HG02588 (cell line): ENCODE measurements around the gene SVOPL.
"Not testable (repeated sequence)": the region's sequence is repeated elsewhere in the genome, so short reads cannot be mapped to it uniquely, and the experiment has no call there.

Experiments used
- ATAC-seq: cut with Tn5 transposase; IDR thresholded peaks from one replicate; pipeline ENCODE4 v1.9.1; 2021; ENCODE audit warnings: mild to moderate bottlenecking, moderate library complexity; ENCODE audit not compliant: unreplicated experiment

Gene SVOPL

DNA sequence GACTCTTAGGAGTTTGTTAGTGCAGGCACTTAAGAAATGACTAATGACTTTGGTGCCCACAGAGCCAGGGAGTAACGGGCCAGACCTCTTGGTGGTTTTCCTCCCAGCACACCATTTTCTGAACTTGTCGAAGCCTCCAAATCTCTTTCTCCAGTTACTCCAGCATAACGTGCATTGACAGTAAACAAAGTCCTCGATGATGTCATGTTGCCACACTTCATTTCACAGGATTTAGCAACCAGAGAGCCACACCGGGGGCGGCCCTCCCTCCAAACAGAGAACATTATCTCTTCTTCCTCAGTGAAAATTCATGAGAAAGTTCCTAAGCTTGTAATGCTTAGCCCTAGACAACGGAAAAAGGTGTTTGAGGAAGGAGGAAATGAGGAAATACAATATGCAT lies 4.0 kb upstream of the SVOPL start:
- no peak for ATAC-seq

DNA sequence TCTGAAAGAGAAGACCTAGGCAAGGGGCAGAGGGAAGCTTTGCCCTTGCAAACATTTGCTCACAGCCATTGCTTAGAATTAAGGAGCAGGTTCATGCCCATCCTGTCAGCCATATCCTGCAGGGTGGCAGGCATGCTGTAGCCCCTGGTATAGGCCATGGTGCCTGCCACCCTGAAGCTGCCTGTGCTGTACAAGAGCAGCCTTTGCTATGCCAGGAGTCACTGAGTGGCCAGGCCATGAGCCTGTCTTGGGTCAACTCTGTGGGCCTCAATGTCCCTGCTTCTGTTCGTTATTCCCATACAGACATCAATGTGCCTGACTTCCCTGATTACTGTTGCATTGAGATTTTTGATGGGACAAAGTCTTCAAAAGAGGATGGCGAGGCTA lies 368 bp upstream of the SVOPL start:
- no peak for ATAC-seq

- no peak for ATAC-seq
These were observed 1.5 kb downstream of the SVOPL start for GRCh38 chr7:138699661-138700060.

- ATAC-seq, result no peak
These were observed 2.9 kb downstream of the SVOPL start for GRCh38 chr7:138698281-138698680.

GRCh38 chr7:138697535-138698182 lies 3.5 kb downstream of the SVOPL start:
- ATAC-seq, result no peak

DNA sequence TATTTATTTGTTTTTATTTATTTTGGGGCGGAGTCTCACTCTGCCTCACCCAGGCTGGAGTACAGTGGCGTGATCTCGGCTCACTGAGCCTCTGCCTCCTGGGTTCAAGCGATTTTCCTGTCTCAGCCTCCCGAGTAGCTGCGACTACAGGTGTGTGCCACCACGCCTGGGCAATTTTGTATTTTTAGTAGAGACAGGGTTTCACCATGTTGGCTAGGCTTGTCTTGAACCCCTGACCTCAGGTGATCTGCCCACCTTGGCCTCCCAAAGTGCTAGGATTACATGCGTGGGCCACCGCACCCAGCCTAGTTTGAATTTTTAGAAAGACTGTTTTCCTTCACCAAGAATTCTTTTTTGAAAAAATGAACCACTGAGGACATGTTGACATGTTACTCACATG lies 5.4 kb downstream of the SVOPL start:
- not testable (repeated sequence) for ATAC-seq

DNA sequence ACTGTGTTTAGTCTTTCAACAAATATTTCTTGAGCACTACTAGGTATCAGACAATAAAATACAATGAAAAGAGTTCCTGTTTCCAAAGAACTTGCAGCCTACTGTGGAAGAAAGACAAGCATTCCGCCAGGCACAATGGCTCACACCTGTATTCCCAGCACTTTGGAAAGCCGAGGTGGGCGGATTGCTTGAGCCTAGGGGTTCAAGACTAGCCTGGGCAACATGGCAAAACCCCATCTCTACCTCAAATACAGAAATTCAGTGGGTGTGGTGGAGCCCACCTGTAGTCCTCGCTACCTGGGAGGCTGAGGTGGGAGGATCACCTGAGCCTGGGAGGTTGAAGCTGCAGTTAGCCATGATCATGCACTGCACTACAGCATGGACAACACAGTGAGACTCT lies 6.1 kb downstream of the SVOPL start:
- no peak for ATAC-seq

GRCh38 chr7:138691178-138691577 lies 10.0 kb downstream of the SVOPL start:
- ATAC-seq, result no peak

- no peak for ATAC-seq
These were observed 10.7 kb downstream of the SVOPL start for GRCh38 chr7:138690495-138690894.

DNA sequence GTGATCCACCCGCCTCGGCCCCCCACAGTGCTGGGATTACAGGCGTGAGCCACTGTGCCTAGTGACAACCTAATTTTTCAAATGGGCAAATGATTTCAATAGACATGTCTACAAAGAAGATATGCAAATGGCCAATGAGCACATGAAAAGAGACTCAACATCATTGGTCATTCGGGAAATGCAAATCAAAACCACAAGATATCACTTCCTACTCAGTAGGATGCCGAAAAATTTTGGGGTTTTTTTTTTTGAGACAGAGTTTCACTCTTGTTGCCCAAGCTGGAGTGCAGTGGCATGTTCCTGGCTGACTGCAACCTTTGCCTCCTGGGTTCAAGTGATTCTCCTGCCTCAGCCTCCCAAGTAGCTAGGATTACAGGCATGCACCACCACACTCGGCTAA lies 13.1 kb downstream of the SVOPL start:
- not testable (repeated sequence) for ATAC-seq

- no peak for ATAC-seq
These were observed 16.8 kb downstream of the SVOPL start for GRCh38 chr7:138684340-138684739.

DNA sequence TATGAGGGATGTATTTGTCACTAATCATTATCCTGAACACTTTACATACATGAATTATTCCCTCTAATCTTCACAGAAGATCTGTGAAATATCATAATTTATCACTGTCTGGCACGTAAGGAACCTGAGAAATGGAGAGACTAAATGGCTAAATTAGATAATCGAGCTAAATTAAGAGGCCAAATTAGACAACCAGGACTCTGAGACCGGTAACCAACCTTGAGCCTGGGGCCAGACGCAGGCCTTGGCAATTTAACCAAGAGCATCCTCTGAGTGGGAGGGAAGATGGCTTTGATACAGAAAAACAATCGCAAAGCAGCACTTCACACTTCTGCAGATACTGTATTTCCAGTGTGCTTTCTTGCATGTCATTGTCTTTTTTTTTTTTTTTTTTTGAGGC lies 21.4 kb downstream of the SVOPL start:
- no peak for ATAC-seq

DNA sequence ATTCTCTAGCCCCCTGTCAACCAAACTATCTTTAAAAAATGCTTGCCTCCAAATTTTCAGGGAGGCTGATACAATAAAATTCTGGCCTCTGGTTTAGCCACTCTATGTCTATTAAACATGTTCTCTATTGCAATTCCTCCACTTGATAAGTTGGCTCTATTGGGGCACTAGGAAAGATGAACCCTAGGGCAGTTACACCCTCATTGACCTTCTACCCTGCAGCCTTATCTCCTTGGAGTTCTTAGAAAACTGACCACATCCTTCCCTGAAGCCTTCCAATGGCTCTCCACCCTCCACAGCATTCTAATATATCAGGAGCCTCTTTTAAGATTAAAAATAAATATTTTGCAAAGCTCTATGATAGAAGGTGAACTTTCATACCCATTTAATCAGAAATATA lies 30.6 kb downstream of the SVOPL start:
- ATAC-seq, result no peak

GRCh38 chr7:138669364-138669763 lies 31.8 kb downstream of the SVOPL start:
- ATAC-seq, result no peak

DNA sequence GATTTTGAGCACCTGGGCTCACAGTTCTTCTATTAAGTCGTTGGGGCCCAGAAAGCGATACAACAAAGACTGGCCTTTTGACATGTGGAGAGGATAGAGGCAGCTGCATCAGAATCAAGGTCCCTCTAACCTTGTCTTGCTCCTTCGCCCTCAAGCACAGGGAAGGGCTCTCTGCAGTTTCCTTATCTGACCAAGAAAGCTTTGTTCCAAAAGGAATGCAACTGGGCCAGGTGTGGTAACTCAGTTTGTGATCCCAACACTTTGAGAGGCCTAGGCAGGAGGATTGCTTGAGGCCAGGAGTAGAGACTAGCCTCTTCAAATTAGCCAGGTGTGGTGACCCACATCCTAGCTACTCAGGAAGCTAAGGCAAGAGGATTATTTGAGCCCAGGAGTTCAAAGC lies 32.2 kb downstream of the SVOPL start:
- ATAC-seq, result no peak

DNA sequence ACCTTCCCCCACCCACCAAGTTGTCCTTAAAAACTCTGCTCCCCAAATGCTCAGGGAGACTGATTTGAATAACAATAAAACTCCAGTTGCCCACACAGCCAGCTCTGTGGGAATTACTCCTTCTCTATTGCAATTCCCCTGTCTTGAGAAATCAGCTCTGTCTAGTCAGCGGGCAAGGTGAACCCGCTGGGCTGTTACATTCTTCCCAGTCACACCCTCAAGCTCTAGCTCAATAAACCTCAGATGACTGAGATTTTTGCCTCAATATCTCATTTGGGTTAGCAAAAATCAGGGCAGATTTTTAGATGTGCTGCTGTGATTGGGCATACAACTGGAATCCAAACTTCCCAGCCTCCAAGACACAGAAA lies 32.9 kb downstream of the SVOPL start:
- ATAC-seq, result no peak

DNA sequence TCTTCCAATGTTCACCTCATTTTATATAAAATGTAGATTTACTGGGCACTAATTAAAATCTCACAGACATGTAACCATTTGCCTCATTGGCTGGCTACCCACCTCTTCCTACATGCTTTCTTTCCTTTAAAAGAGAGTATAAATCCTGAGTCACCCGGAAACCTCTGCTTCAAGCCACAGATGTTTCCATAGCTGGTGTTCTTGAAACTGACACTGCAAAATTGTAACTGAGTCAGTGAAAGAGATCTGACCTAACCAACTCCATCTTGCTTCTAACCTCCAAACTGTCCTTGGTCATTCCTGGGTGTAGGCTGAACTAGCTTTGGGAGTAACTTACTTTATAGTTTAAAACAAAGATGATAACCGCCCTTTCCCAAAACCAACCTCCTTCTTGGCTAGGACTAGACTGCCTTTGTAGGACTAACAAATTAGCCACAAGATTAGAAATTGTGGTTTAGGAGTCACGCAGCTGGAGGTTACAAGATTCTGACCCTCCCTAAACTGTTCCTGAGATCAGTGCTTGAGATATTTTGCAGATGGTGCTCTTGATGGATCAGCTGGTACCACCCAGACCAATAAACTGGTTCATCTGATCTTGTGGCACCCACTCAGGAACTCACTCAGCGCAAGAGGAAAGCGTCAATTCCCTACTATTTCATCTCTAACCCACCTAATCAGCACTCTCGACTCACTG lies 33.5 kb downstream of the SVOPL start:
- ATAC-seq, result no peak

DNA sequence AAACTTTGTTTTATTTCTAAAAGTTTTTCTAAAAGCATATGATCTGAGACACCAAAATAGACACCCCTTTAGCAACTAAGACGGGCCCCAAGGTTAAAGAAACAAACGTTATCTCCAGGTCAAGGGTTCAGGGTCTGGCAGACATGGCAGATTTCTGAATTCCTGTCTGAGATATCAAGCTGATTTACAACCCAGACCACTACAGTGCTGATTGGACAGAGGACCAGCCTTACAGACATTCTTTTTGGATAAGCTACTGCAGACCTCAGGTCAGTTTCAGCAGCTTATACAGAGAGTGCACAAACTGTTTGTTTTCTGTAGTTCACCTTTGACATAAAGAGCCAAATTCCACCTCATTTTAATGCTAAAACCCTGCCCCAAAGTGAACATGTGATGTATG lies 34.8 kb downstream of the SVOPL start:
- no peak for ATAC-seq

- no peak for ATAC-seq
These were observed 35.5 kb downstream of the SVOPL start for GRCh38 chr7:138665669-138666140.

- no peak for ATAC-seq
These were observed 35.9 kb downstream of the SVOPL start for GRCh38 chr7:138665249-138665648.

GRCh38 chr7:138663725-138664710 lies 37.1 kb downstream of the SVOPL start:
- no peak for ATAC-seq

DNA sequence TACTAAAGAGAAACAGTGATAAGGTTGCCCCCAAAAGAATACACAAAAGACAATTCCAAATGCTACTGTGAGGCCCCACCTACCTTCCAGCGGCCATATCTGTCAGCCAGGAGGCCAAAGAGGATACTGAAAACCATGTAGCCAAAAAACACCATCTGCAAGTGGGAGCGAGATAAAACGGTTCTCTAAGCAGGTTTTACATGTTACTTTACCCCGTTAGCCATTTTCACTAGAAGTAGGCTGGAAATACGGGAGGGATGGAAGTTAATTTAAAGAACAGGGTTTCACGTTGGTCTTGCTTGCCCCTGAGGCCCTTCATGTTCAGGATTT lies 38.2 kb downstream of the SVOPL start:
- no peak for ATAC-seq
